Omental fat pad (tissue), 4 donors: ENCODE results near the gene JAML. TPM values are rescaled to one million over a fixed set of nuclear protein-coding genes. Genes with fewer than 3 reads are reported as not detected.
A peak's percentile ranks its signal among the peaks of the same experiment; 100 is the strongest.

Experiments
- ATAC-seq: fragments of 150-250 bp; one replicate; pipeline ENCODE4 v1.9.1; 2016; ENCODE audit warnings: mild to moderate bottlenecking, moderate library complexity; ENCODE audit not compliant: low FRiP score
- DNase-seq: peaks from one replicate; pipeline ENCODE4 v3.0.0-alpha.2; 2019; ENCODE audit warnings: low spot score
- CTCF ChIP-seq, 3 donors: fragments of 450-650 bp; IDR thresholded peaks; one replicate each; pipeline ENCODE4 v1.5.1; 2016 to 2017; ENCODE audit warnings: antibody characterized with exemption in 3 of 3, mild to moderate bottlenecking in 3 of 3, moderate library complexity in 2 of 3
- total RNA-seq, 4 donors: library from RNA; depleted of rRNA; stranded (reverse); fragments of >200 nt; gene quantifications; one replicate each; pipeline ENCODE4 v1.1.0, GENCODE V29; 2016

Gene JAML
- total RNA-seq, 4 donors from 2014 or later, result 9.9 to 35.9 (median 13.7) TPM

DNA sequence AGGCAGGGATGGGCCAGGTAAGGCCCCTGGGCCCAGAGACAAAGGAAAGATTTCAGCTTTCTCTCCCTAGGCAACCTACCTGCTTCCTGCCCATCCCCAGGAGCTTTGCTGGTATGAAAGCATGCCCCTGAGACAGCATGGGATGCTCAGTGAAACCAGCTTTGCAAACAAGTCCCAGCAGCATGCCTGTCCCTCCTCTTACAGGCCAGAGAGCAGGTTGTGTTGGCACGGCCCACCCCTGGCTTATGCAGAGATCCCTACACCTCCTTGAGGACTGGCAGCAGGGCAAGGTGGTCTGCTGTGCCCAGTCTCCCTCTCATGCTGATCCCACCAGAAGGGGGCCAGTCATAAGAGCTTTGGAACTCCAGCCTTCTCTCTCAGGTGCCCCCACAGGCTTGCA is 75.3 kb downstream of the JAML start:
- no peak for TF ChIP-seq CTCF (IDR thresholded peaks at IDR 0.05)
- ATAC-seq (no peak), DNase-seq (no peak)

GRCh38 chr11:118148856-118149255 is 76.0 kb downstream of the JAML start:
- no peak for TF ChIP-seq CTCF (IDR thresholded peaks at IDR 0.05)
- DNase-seq (no peak), ATAC-seq (no peak)

GRCh38 chr11:118148240-118148639 is 76.6 kb downstream of the JAML start:
- DNase-seq (no peak), ATAC-seq (no peak)
- TF ChIP-seq CTCF (IDR thresholded peaks at IDR 0.05), result no peak

- ATAC-seq (no peak), DNase-seq (no peak)
- TF ChIP-seq CTCF (IDR thresholded peaks at IDR 0.05), result no peak
Measured at GRCh38 chr11:118147502-118147901, 77.3 kb downstream of the JAML start.

GRCh38 chr11:118146554-118146953 is 78.3 kb downstream of the JAML start:
- no peak for TF ChIP-seq CTCF (IDR thresholded peaks at IDR 0.05)
- DNase-seq, result no peak
- no peak for ATAC-seq

DNA sequence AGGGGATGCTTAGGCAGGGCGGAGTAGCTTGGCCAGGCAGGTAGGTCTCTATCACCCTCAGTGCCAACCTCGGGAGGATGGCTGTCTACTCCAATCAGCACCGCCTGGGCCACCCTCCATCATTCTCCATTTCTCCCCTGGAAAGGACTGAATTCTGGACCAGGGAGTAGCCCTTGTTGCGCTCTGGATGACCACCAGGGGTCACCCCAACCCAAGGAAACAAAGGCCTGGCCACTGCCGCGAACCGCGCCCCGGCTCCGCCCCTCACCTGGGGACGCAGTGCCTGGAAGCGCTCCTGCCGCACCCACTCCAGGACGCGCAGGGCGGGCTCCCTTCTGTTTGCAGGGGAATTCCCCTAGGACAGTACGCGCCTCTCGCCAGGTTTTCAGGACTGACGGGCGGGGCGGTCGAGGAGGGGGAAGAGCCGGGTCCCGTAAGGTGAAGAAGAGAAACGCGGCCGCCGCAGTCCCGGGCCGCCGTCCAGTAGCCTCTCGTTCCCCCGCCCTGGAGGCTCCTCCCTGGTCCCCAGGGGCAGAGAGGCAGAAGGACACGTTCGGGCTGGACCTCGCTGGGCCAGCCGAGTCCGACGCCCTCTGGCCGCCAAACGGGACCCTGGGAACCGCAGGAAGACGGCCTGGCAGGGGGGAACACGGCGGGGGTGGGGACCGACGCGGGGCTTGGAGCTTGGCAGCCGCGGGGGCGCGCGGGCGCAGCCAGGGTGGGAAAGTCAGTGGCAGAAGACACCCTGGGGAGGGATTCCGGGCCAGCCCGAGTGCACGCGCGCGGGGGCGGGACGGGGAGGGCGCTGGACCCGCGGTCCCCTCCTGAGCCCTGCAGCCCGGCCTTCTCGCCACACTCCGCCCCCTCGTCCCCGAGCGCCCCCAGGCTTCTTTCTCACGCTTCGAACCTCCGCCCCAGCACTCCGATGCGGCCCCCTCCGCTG is 79.3 kb downstream of the JAML start:
- DNase-seq (peak; percentile 85), ATAC-seq (peak; percentile 94)
- TF ChIP-seq CTCF (IDR thresholded peaks at IDR 0.05), result peak in 2 of 3 donors; percentile 55 to 96
